ENCODE data around the gene MMP27.

Gene MMP27

DNA sequence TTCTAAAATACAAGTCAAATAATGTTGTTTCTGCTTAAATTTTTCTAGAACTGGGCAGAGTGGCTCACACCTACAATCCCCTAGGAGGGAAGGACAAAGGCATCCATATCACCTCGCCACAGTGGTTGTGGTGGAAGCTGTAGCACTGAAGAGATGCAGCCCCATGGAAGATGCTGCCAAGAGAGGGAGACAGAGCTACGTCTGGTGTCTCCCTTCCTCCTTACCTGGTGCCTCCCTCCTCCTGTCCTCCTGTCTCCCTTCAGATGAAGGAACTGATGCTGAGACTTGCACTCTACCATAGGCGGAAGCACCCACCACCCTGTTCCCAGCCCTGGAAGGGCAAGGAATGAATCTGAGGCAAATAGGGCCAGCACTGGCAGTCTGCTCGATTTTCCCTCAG, 22.3 kb downstream of the MMP27 start:
- CTCF ChIA-PET = no interaction called here

DNA sequence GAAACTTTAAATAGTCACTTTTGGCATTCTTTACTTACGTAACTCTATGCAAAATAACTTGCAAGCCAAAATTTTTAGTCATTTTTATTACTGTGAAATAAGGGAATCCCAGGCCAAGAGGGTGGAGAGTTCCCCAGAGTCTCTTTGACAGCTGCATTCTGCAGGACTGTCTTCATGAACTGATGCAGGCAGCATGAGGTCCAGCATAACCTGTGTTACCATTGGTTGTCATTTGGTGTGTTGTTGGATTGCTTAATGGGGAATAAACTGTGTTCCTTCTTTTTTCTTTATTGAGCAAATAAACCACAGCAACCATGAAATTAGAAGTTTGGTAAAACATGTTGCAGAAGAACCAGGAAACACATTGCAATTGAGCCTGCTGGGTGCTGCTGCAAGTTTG, 24.6 kb downstream of the MMP27 start:
- no peak for DNase-seq (ENCODE audit: extremely low spot score)
- ChIA-PET POLR2A (interaction anchor here (0.5 kb wide), 1 partner anchor 18 kb away, joined by 3 read pairs; no protein-coding TSS in a partner anchor), CTCF (interaction anchor here (2.1 kb wide), 1 partner anchor 15 kb away, joined by 5 read pairs; no protein-coding TSS in a partner anchor)
- no peak for TF ChIP-seq ARNT (IDR thresholded peaks at IDR 0.05)
- TF ChIP-seq, protein P1, sequence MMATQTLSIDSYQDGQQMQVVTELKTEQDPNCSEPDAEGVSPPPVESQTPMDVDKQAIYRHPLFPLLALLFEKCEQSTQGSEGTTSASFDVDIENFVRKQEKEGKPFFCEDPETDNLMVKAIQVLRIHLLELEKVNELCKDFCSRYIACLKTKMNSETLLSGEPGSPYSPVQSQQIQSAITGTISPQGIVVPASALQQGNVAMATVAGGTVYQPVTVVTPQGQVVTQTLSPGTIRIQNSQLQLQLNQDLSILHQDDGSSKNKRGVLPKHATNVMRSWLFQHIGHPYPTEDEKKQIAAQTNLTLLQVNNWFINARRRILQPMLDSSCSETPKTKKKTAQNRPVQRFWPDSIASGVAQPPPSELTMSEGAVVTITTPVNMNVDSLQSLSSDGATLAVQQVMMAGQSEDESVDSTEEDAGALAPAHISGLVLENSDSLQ (IDR thresholded peaks at IDR 0.05) = no peak
- TF ChIP-seq BHLHE40 (IDR thresholded peaks at IDR 0.05; ENCODE audit: borderline replicate concordance) = no peak
- TF ChIP-seq NFRKB (IDR thresholded peaks at IDR 0.05) = no peak
- no peak for TF ChIP-seq LEF1 (IDR thresholded peaks at IDR 0.05; ENCODE audit: borderline replicate concordance)
- TF ChIP-seq TARDBP (IDR thresholded peaks at IDR 0.05) = no peak
- TF ChIP-seq FOXA1 (IDR thresholded peaks at IDR 0.05) = no peak

More for the DNA sequence above, 22.3 kb downstream of the MMP27 start:
- POLR2A ChIA-PET = no interaction called here
- no peak for DNase-seq (ENCODE audit: extremely low spot score)
- TF ChIP-seq FOXA1 (IDR thresholded peaks at IDR 0.05) = no peak

DNA sequence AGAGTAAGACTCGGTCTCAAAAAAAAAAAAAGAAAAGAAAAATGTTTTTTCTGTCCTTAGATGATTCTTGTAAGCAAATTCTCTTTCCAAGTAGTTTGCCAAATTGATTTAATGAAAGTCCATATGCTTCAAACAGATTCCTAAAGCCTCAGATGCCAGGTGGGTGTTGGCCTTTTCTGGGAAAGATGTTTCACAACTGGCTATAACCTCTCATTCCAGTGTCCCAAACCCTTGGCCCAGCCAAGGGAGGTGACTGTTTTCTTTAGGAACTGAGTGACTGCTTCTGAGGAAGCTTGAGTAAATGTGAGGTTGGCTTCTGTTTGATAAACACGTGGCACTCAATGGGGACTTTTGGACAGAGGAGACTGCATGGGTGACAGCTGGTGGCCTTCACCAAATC, 27.5 kb downstream of the MMP27 start:
- no peak for DNase-seq (ENCODE audit: extremely low spot score)
- POLR2A ChIA-PET = no interaction called here
- TF ChIP-seq SUZ12 (IDR thresholded peaks at IDR 0.05) = no peak
- no peak for TF ChIP-seq ARNT (IDR thresholded peaks at IDR 0.05)
- TF ChIP-seq FOXA1 (IDR thresholded peaks at IDR 0.05) = no peak
- TF ChIP-seq CTBP1 (IDR thresholded peaks at IDR 0.05; ENCODE audit: borderline replicate concordance) = no peak
- TF ChIP-seq L3MBTL2 (conservative IDR thresholded peaks at IDR 0.05) = no peak
- TF ChIP-seq ZNF384 (IDR thresholded peaks at IDR 0.05) = no peak
- TF ChIP-seq SP1 (IDR thresholded peaks at IDR 0.05) = no peak
- no peak for TF ChIP-seq ELF4 (IDR thresholded peaks at IDR 0.05)
- no peak for TF ChIP-seq FOXM1 (IDR thresholded peaks at IDR 0.05; ENCODE audit: borderline replicate concordance)
- TF ChIP-seq, protein P1 (IDR thresholded peaks at IDR 0.05) = no peak
- no peak for TF ChIP-seq TARDBP (IDR thresholded peaks at IDR 0.05)
- TF ChIP-seq BHLHE40 (IDR thresholded peaks at IDR 0.05; ENCODE audit: borderline replicate concordance) = no peak
- no peak for TF ChIP-seq LEF1 (IDR thresholded peaks at IDR 0.05; ENCODE audit: borderline replicate concordance)
- TF ChIP-seq NFRKB (IDR thresholded peaks at IDR 0.05) = no peak
- TF ChIP-seq FOXK2 (IDR thresholded peaks at IDR 0.05) = no peak
- no peak for TF ChIP-seq HDGF (IDR thresholded peaks at IDR 0.05; ENCODE audit: borderline replicate concordance)
- CTCF ChIA-PET = no interaction called here

DNA sequence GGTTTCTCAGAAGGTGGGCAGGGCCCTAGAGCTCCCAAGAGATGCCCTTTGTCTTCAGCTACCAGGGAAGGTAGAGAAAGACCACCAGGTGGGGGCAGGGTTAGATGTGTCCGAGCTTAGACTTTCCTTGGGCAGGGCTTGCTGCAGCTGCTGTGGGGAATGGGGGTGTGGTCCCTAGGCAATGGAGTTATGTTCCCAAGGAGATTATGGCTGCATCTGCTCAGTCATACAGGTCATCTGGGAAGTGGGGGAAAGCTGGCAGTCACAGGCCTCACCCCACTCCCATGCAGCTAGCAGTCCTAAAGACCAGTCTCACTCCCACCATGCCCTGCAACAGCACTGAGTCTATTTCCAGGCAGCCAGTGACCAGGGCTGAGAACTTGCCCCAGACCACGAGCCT, 29.5 kb downstream of the MMP27 start:
- ChIA-PET POLR2A (no interaction called here), CTCF (interaction anchor here (0.6 kb wide), 1 partner anchor 204 kb away, joined by 3 read pairs; no protein-coding TSS in a partner anchor)
- TF ChIP-seq FOXA1 (IDR thresholded peaks at IDR 0.05) = no peak
- TF ChIP-seq SP1 (IDR thresholded peaks at IDR 0.05) = no peak
- TF ChIP-seq BHLHE40 (IDR thresholded peaks at IDR 0.05; ENCODE audit: borderline replicate concordance) = no peak
- no peak for TF ChIP-seq L3MBTL2 (conservative IDR thresholded peaks at IDR 0.05)
- no peak for TF ChIP-seq ZNF384 (IDR thresholded peaks at IDR 0.05)
- TF ChIP-seq HDGF (IDR thresholded peaks at IDR 0.05; ENCODE audit: borderline replicate concordance) = no peak
- no peak for TF ChIP-seq LEF1 (IDR thresholded peaks at IDR 0.05; ENCODE audit: borderline replicate concordance)
- TF ChIP-seq SUZ12 (IDR thresholded peaks at IDR 0.05) = no peak
- TF ChIP-seq FOXK2 (IDR thresholded peaks at IDR 0.05) = no peak
- TF ChIP-seq ARNT (IDR thresholded peaks at IDR 0.05) = no peak
- TF ChIP-seq NFRKB (IDR thresholded peaks at IDR 0.05) = no peak
- TF ChIP-seq, protein P1 (IDR thresholded peaks at IDR 0.05) = no peak
- no peak for DNase-seq (ENCODE audit: extremely low spot score)

DNA sequence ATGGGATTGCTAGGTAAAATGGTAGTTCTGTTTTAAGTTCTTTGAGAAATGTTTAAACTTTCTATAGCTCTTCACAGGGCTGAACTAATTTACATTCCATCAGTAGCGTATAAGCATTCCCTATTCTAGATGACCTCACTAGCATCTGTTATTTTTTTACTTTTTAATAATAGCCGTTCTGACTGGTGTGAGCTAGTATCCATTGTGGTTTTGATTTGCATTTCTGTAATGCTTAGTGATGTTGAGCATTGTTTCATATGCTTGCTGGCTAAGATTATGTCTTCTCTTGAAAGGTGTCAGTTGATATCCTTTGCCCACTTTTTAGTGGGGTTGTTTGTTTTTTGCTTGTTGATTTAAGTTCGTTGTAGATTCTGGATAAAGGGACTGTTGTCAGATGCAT, 35.9 kb downstream of the MMP27 start:
- CTCF ChIA-PET = no interaction called here
- DNase-seq (ENCODE audit: extremely low spot score) = no peak
- TF ChIP-seq SP1 (IDR thresholded peaks at IDR 0.05) (no peak), ELF4 (IDR thresholded peaks at IDR 0.05) (no peak)
- POLR2A ChIA-PET = no interaction called here

DNA sequence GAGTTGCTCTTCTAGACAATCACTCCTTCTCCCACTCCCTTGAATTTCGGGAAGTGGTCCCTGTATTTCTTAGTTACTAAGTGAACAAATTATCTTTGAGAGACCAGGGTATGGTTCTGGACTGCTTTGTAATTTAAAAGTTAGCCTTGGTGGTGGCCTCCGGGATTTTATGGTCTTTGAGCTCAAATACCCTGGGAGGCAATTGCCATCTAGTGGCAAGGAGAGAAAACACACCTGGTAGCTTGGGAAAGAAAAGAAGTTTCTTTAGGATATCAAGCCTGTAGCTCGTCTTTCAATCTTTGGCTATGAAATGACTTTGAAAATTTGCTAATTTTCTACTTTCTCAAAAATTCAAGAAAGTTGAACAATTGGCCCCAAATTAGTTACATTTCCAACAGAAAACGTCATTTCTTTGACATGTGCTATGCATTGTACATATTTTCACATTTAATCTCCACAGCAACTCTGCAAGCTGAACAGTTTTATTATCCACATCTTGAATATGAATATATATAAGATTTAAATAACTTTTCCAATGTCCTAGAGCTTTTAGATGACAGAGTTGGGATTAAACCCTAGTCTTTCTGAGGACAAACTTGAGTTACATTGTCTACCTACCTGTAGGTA, 39.1 kb downstream of the MMP27 start:
- TF ChIP-seq ZNF384 (IDR thresholded peaks at IDR 0.05) (no peak), ARNT (IDR thresholded peaks at IDR 0.05) (no peak), TARDBP (IDR thresholded peaks at IDR 0.05) (no peak), SP1 (IDR thresholded peaks at IDR 0.05) (no peak), NFRKB (IDR thresholded peaks at IDR 0.05) (no peak), SUZ12 (IDR thresholded peaks at IDR 0.05) (no peak), FOXK2 (IDR thresholded peaks at IDR 0.05) (no peak), BHLHE40 (IDR thresholded peaks at IDR 0.05; ENCODE audit: borderline replicate concordance) (no peak), L3MBTL2 (conservative IDR thresholded peaks at IDR 0.05) (no peak), HDGF (IDR thresholded peaks at IDR 0.05; ENCODE audit: borderline replicate concordance) (no peak), CTBP1 (IDR thresholded peaks at IDR 0.05; ENCODE audit: borderline replicate concordance) (no peak), FOXA1 (IDR thresholded peaks at IDR 0.05) (no peak), LEF1 (IDR thresholded peaks at IDR 0.05; ENCODE audit: borderline replicate concordance) (no peak), ELF4 (IDR thresholded peaks at IDR 0.05) (no peak), FOXM1 (IDR thresholded peaks at IDR 0.05; ENCODE audit: borderline replicate concordance) (no peak)
- TF ChIP-seq, protein P1 (IDR thresholded peaks at IDR 0.05) = no peak
- POLR2A ChIA-PET = no interaction called here

More for the DNA sequence above, 39.1 kb downstream of the MMP27 start:
- DNase-seq (ENCODE audit: extremely low spot score) = peak; percentile 62
- CTCF ChIA-PET = interaction anchor here (0.6 to 2.1 kb wide), 19 partner anchors 9 to 832 kb away, joined by 3 to 16 read pairs (median 4); no protein-coding TSS in a partner anchor
